Prostate gland (tissue), 2 donors: ENCODE results near the gene POLG.

Experiments
- CTCF ChIP-seq, 4 experiments: fragments of 200-600 bp in 2 of 4; fragments of 450-650 bp in 2 of 4; sonication (generic) in 2 of 4; IDR thresholded peaks; 1 replicate in 3 of 4; 2 replicates in 1 of 4; pipeline ENCODE4 v1.5.1; 2016 to 2019; ENCODE audit warnings: antibody characterized with exemption in 4 of 4, mild to moderate bottlenecking in 2 of 4, moderate library complexity in 2 of 4
- POLR2A ChIP-seq: fragments of 450-650 bp; IDR thresholded peaks from one replicate; pipeline ENCODE4 v1.6.1; 2016; ENCODE audit warnings: antibody characterized with exemption, mild to moderate bottlenecking

- TF ChIP-seq POLR2A: no peak
- TF ChIP-seq CTCF (IDR thresholded peaks at IDR 0.05): no peak
These were observed 3.6 kb downstream of the POLG start for GRCh38 chr15:89330881-89331595.
